GM21529 (cell line): ENCODE data around the gene TTYH3.
"Not testable (repeated sequence)": the region's sequence is repeated elsewhere in the genome, so short reads cannot be mapped to it uniquely, and the experiment has no call there.

Experiments used
- ATAC-seq: cut with Tn5 transposase; IDR thresholded peaks from one replicate; pipeline ENCODE4 v1.9.1; 2021; ENCODE audit not compliant: unreplicated experiment

Gene TTYH3

GRCh38 chr7:2681929-2682799, 50.4 kb downstream of the TTYH3 start:
- no peak for ATAC-seq

GRCh38 chr7:2684501-2684900, 52.7 kb downstream of the TTYH3 start:
- no peak for ATAC-seq

GRCh38 chr7:2686101-2686500, 54.3 kb downstream of the TTYH3 start:
- no peak for ATAC-seq

GRCh38 chr7:2687338-2687869, 55.6 kb downstream of the TTYH3 start:
- ATAC-seq = no peak

- ATAC-seq = no peak
Observed at GRCh38 chr7:2687881-2688318, 56.1 kb downstream of the TTYH3 start, which contains the start of gene AMZ1. TSS of gene AMZ1 (plus strand) at chr7:2688202. CDS start at chr7:2700452, 12,250 bp downstream.

GRCh38 chr7:2688409-2689342, 56.9 kb downstream of the TTYH3 start:
- peak; percentile 88 for ATAC-seq

- no peak for ATAC-seq
Observed at GRCh38 chr7:2689343-2689847, 57.6 kb downstream of the TTYH3 start.

- no peak for ATAC-seq
Observed at GRCh38 chr7:2689951-2690705, 58.3 kb downstream of the TTYH3 start.

- no peak for ATAC-seq
Observed at GRCh38 chr7:2691011-2691707, 59.4 kb downstream of the TTYH3 start.

- ATAC-seq = not testable (repeated sequence)
Observed at GRCh38 chr7:2691932-2692439, 60.2 kb downstream of the TTYH3 start.

GRCh38 chr7:2692543-2692942, 60.8 kb downstream of the TTYH3 start:
- no peak for ATAC-seq

- ATAC-seq = not testable (repeated sequence)
Observed at GRCh38 chr7:2693420-2694121, 61.8 kb downstream of the TTYH3 start.

GRCh38 chr7:2694122-2694436, 62.3 kb downstream of the TTYH3 start:
- ATAC-seq = not testable (repeated sequence)

- ATAC-seq = peak; percentile 93
Observed at GRCh38 chr7:2698581-2699288, 66.9 kb downstream of the TTYH3 start.

- ATAC-seq = no peak
Observed at GRCh38 chr7:2699289-2699620, 67.5 kb downstream of the TTYH3 start.

GRCh38 chr7:2700141-2700850, 68.5 kb downstream of the TTYH3 start:
- no peak for ATAC-seq

GRCh38 chr7:2701424-2701823, 69.6 kb downstream of the TTYH3 start:
- no peak for ATAC-seq
